ENCODE data around the gene EFR3B. TPM values are rescaled to one million over a fixed set of nuclear protein-coding genes. Genes with fewer than 3 reads are reported as not detected.

Gene EFR3B
- polyA plus RNA-seq, 1 donor, result 9.9 TPM

GRCh38 chr2:25035537-25036220 lies 6.2 kb upstream of the EFR3B start:
- DNase-seq, result no peak

DNA sequence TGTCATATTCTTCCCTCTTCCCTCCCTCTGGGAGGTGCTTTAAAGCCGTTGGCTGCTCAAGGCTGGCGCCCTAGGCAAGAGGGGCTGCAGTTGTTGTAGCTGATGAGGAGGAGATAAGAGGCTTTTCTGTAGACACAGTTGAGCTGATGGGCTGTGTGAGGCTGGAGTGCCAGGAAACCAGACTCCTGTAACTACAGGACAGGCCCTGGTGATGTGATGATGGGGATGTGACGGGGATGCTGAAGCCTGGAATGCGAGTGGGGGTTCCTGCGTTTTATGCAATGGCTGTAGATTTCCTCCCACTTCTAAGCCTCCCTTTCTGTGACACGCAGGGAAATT lies 5.7 kb upstream of the EFR3B start:
- no peak for DNase-seq

- no peak for DNase-seq
Measured at GRCh38 chr2:25039126-25039525, 2.8 kb upstream of the EFR3B start.

GRCh38 chr2:25041307-25041927 lies 459 bp upstream of the EFR3B start:
- peak; percentile 68 for DNase-seq

DNA sequence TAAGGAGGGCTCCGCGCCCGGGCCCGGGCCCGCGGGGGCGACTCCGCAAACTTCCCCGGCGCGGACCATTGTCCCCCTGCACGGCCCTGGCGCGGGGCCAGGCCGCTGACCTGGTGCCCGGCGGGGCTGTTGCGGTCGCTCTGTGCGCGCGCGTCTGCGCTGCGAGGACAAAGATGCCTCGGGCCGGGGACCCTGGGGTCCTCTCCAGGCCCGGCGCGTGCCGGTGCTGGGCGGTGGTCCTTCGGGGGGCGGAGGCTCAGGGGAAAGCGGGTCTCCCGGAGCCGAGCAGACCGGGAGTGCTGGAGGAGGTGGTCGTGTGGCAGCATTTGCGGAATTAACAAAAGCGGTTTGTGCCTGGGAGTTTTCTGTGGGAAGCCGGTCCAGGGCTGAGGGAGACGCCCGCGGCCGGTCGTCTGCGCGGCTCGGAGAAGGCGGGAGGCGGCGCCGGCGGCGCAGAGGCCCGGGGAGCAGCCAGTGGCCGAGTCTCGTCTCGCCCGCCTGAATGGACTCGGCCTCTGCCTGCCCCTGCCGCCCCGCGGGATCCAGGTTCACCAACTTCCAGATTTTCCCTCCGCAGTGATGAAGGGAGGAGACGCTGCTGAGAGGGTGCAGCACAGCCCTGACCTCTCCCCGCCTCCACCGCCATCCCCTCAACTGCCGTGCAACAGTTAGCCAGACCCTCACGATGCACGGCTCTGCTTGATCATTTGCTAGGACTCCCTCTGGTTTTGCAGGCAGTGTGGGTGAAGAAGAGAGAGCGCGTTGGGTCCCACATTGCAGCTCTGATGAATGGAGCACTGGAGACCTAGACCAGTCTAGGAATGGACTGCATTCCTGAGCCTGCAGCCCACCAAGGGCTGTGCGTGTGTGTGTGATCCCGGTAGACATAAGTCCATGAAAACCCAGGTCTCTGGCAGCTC lies 705 bp downstream of the EFR3B start:
- DNase-seq, result peak; percentile 26

- DNase-seq, result no peak
Measured at GRCh38 chr2:25043241-25043867, 1.5 kb downstream of the EFR3B start.

DNA sequence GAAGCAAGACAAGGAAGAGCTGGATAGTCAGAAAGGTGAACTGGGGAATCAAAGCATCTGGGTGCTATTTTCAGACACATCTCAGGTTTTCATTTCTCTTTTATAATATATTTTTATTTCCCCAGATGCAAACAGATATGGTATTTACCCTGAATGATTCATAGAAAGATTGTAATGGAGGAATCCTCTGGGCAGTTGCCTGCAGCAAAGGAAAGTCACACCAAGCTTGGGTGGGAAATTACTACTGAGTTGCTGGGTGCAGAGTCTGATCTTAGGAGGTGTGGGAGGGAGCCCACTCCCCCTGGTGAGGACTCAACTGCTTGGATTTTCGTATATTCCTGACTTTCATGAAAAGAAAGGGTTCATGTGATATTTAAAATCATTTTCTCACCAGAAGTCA lies 2.1 kb downstream of the EFR3B start:
- DNase-seq, result no peak

DNA sequence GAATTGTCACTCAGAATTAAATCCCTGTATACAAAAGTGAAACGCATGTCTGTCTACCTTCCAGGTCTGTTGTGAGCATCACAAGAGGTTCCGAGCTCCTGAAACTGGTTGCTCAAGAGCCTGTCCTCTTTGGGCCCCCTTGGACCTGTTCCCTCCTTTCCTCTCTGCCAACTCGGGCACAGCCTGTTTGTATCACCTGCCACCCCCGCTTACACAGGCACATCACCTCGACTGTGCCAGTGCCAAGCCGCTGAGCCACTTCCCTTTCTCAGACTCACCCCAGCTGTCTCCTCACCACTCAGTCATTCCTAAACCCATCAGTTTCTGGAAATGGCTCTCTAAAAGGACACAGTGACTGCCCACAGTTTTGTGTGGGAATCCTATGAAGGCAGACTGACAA lies 3.1 kb downstream of the EFR3B start:
- DNase-seq, result no peak

DNA sequence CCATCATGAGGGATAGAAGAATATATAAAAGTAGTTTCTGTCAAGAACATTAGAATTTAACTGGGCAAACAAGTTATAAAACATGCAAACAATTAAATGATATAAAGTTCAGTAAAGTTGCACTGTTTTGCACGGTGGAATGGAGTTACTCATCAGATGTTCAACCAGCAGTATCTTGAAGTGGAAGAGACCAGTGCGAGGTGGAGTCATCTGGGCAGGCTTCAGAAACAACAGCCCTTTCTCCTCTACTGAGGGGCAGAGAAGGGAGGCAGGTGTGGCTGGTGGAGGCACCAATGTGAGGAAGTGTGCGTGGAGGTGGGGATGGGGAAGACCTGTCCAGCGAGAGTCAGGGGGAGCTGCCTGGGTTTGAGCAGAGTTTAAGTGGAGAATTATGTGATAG lies 7.5 kb downstream of the EFR3B start:
- DNase-seq, result no peak

GRCh38 chr2:25050128-25050527 lies 8.3 kb downstream of the EFR3B start:
- DNase-seq, result no peak

GRCh38 chr2:25053041-25053440 lies 11.2 kb downstream of the EFR3B start:
- no peak for DNase-seq

GRCh38 chr2:25054720-25055119 lies 12.8 kb downstream of the EFR3B start:
- no peak for DNase-seq

DNA sequence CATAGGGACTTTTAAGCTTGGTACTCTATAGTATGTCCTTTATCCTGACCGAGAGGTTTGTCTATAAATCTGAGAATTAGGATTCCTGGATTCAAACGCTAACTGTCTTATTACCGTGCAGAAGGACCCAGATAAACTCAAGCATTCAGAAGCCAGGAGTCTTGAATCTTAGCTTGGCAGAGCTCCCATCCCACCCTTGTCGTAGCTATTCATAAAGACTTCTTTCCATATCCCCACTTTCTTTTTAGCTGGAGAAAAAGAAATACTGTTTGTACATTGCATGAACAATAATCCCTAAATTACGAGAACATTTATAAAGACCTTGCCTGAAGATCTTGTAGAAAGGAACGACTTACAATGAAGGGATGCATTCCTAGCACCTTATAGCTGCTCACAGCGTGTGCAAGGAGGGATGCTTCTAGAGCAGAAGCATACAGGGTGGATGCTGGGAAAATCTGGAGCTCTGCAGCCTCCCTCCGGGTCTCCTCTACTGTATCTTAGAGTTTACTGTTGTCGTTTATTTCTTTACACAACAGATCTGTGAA lies 13.6 kb downstream of the EFR3B start:
- DNase-seq, result no peak

DNA sequence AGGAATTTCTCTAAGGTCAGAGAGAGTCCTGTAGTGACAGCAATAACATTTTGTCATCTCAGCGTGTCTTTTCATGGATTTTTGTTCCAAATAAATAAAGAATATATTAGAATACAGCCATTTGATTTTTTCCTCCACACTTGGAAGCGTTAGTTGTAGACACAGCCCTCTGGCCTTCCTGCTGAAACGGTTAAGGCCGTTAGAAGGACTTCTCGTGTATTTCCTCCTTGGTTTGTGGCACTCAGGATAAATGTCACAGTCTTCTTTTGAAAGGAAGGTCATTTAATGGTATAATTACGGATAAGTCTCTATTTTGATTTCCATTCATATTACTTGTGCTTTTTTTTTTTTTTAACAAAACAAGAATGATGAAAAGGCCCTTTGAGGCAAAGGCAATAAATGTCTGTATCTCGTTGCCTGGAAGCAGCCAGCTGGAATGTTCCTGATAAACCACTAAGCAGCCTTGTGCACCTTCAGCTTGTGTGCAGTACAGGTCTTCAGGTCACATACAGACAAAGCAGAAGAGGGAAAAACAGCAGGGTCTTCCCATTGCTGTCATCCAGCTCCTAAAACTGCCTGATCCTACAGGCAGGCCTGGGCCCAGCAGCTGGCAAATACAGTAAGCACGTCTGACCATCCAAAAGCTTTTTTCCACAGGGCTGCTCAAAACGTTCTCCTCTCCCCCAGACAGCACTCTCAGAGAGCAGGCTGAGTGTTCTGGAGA lies 14.4 kb downstream of the EFR3B start:
- no peak for DNase-seq

DNA sequence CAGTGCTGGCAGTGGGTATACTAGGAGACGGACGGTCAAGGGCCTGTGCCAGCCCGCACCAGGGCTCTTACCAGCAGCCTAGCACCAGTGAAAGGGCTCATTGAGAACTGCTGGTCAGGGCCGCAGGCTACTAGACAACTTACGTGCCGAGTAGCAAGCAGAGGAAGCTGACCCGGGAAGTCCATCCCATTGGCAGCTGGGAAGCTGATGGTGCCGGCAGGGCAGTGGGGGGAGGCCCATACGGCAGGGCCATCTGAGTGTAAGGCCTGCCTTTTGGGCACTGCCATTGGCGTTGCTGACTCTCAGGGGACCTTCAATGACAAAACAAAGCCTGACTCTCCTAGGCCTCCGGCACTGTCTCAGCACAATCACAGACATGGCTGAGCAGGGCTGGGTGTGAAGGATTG lies 20.6 kb downstream of the EFR3B start:
- DNase-seq, result no peak

GRCh38 chr2:25063876-25064660 lies 22.2 kb downstream of the EFR3B start:
- no peak for DNase-seq

GRCh38 chr2:25065768-25066167 lies 23.9 kb downstream of the EFR3B start:
- DNase-seq, result no peak

DNA sequence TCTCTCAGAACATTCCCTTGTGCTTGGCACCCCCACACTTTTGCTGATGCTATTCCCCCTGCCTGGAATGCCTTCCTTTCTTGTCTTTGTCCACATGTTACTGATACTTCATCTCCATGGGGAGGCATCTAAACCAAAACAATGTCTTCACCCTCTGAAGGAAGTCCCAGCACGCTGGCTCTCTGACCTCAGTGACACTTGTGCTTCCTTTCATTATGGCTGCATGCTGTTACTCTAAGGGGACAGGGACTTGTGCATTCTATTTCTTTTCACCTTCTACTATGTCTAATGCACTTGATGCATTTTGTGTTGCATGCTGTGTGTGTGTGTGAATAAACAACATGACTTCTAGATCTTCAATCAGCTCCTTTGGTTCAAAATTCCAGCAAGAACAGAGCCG lies 24.6 kb downstream of the EFR3B start:
- DNase-seq, result no peak

- no peak for DNase-seq
Measured at GRCh38 chr2:25068217-25068616, 26.3 kb downstream of the EFR3B start.

DNA sequence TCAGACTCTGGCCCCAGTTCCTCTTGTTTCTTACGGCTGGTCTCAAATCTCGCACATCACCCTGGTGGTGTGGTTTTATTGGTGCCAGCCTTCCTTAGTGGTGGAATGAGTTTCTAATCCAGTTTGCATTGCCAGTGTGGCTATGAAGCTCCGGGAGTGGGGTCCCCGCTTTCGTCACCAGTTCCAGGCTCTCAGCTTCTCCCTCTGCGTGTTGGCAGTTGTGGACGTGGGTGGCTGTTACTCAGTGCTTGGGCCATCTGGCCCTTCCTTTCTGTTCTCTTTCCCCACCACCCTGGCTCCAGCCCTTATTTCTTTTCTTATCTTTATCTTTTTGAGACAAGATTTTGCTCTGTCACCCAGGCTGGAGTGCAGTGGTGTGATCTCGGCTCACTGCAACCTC lies 30.1 kb downstream of the EFR3B start:
- DNase-seq, result no peak

DNA sequence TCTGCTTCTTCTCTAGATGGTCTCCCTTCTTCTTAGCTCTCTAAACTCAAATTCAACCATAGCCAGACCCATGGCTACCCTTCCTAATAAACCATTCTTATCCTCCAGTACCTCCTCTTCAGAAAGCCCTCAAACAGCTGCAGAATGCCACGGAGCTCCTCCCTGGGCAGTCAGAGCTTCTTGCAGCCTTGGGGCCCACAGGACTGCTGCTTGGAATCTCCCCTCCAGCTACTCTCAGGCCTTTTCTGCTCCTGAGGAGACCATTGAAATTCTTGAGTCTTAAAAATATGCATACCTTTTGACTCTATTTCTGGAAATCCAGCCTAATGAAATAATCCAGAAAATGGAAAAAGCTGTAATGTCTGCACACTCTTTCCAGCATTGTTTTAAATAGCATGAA lies 30.7 kb downstream of the EFR3B start:
- no peak for DNase-seq
